BJ (cell line): ENCODE results near the gene PKHD1. TPM values are rescaled to one million over a fixed set of nuclear protein-coding genes. Genes with fewer than 3 reads are reported as not detected.

Source experiments
- CTCF ChIA-PET: fragments of 350-600 bp; formaldehyde crosslinking; extraction: SDS; loops from one replicate; lab custom pipeline; 2021; ENCODE audit warnings: antibody characterized with exemption, inconsistent platforms; lab: Yijun Ruan, JAX
- POLR2A ChIA-PET: fragments of 300-600 bp; sonication (Branson Sonifier 250); formaldehyde crosslinking; extraction: SDS; loops from one replicate; lab custom pipeline; 2021; ENCODE audit warnings: antibody characterized with exemption; lab: Charles Lee
- DNase-seq: peaks from one replicate; pipeline ENCODE4 v3.0.0-alpha.2; 2011; ENCODE audit warnings: low read depth
- H3K27me3 ChIP-seq: 2 replicates; pipeline ENCODE4 v1.6.0; 2011; ENCODE audit warnings: low read length; ENCODE audit not compliant: control insufficient read depth, insufficient read depth
- H3K36me3 ChIP-seq: 2 replicates; pipeline ENCODE4 v1.5.1; 2011; ENCODE audit warnings: low read length; ENCODE audit not compliant: control insufficient read depth, insufficient read depth
- H3K4me3 ChIP-seq: 2 replicates; pipeline ENCODE4 v1.5.1; 2011; ENCODE audit warnings: low read depth, mild to moderate bottlenecking, control low read depth, low read length
- CTCF ChIP-seq: IDR thresholded peaks from 2 replicates; pipeline ENCODE4 v1.5.1; 2011; ENCODE audit warnings: low read depth, mild to moderate bottlenecking, control low read depth, inconsistent platforms, low read length, moderate library complexity; ENCODE audit not compliant: insufficient read depth
- polyA plus RNA-seq: library from polyadenylated mRNA; depleted of rRNA; stranded (reverse); fragments of >200 nt; gene quantifications from 2 replicates; pipeline ENCODE4 v1.2.3, GENCODE V29; 2011

The PKHD1 gene
- polyA plus RNA-seq, 1 experiment = not detected

- Histone ChIP-seq H3K36me3 (no peaks in the 10 kb centered on the region), H3K27me3 (no peaks in the 10 kb centered on the region), H3K4me3 (no peak overlapping the region)
- TF ChIP-seq CTCF = no peak
- DNase-seq = no peak
- ChIA-PET CTCF (no interaction called here), POLR2A (no interaction called here)
Measured at GRCh38 chr6:51738614-51739013, 348.8 kb downstream of the PKHD1 start.

DNA sequence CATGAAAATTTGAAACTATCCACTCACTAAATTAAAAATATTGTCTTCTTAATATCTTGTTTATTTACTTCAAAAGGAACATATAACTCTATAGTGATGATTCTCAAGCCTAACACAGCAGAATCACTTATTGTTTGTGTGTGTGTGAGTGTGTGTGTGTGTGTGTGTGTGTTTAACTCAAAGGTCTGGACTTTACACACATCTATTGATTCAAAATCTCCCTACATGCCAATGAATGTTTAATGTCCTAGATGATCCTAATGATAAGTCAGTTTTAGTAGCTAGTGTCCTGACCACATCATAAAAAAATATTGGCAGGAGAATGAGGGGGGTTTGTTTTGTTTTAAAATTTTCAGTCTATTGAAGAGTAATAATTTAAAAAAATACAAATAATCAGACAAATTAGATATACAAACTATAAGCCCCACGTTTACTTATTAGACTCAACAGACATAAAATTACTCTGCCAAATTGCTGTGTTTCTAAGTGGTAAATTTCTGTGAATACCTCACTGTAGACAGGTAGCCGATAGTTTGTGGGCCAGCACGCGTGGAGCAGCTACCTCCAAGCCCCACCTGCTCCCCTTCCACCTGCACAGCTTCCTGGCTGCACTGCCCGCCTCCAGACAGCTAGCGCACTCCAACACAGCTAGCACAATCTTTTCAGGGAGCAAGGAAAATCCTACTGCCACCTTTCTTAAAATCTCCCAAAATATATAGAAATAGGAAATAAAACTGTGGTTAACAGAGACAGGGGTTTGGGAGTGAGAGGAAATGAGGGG, 349.6 kb downstream of the PKHD1 start:
- Histone ChIP-seq H3K4me3 (no peak overlapping the region), H3K27me3 (no peaks in the 10 kb centered on the region), H3K36me3 (no peaks in the 10 kb centered on the region)
- POLR2A ChIA-PET = no interaction called here
- CTCF ChIA-PET = no interaction called here
- TF ChIP-seq CTCF = no peak
- DNase-seq = no peak

DNA sequence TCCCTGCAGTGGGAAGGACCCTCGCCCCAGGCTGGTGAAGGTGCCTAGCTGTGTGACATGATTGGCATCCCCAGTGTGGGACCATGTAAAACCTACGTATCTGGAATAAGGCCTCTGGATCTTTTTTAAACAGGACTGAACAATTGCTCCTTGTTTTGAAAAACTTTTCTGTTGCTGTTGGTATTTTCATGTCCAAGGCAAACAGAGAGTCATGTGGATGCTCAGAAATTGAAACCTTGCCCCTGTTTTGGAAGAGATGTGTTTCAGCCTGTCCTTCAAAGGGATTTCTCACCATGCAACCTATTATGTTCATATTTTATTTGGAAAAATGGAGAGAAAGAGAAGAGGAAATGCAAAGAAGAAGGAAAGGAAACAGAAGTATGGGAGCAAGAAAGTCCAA, 362.3 kb downstream of the PKHD1 start:
- Histone ChIP-seq H3K27me3 (no peaks in the 10 kb centered on the region), H3K4me3 (no peak overlapping the region), H3K36me3 (no peaks in the 10 kb centered on the region)
- no peak for DNase-seq
- TF ChIP-seq CTCF = no peak
- ChIA-PET CTCF (no interaction called here), POLR2A (no interaction called here)

DNA sequence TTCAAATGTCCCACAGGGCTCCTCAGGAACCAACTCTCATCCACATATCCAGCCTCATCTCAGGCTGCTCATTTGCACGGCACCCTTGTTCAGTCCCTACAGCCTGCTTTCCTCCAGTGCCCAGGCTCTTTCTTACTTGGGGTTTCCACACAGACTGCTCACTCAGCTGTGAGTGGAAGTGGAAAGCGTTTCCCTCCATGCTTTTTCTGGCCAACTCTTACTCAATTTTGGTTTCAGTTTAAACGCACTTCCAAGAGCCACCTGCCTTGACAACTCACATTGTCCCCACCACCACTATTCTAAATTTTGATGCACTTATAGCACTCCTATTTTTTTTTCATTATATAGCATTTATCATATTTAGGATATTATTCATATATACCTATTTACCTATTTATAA, 367.1 kb downstream of the PKHD1 start:
- no peaks in the 10 kb centered on the region for H3K36me3 ChIP-seq
- TF ChIP-seq CTCF = no peak
- ChIA-PET CTCF (no interaction called here), POLR2A (no interaction called here)
- H3K4me3 ChIP-seq = no peak overlapping the region
- DNase-seq = no peak
- no peaks in the 10 kb centered on the region for H3K27me3 ChIP-seq

DNA sequence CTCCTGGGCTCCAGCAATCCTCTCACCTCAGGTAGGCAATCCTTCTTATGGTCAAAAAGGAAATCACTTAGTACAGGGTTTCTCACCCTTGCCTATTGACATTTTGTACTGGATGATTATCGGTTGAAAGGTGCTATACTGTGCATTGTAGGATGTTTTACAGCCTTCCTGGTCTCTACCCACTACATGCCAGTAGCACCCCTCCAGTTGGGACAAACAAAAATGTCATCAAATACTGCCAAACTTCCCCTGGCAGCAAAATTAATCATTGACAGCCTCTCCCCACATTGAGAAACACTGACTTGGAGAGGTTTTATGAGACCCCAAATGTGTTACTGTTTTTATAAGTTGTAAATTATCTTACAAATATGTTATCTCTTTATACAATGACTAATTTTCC, 368.1 kb downstream of the PKHD1 start:
- Histone ChIP-seq H3K4me3 (no peak overlapping the region), H3K36me3 (no peaks in the 10 kb centered on the region), H3K27me3 (no peaks in the 10 kb centered on the region)
- POLR2A ChIA-PET = no interaction called here
- CTCF ChIA-PET = no interaction called here
- no peak for DNase-seq
- no peak for TF ChIP-seq CTCF
